ENCODE results near the gene EIF4E1B. TPM values are rescaled to one million over a fixed set of nuclear protein-coding genes. Genes with fewer than 3 reads are reported as not detected.

Gene EIF4E1B
- total and polyA plus RNA-seq, 2 donors (not counting 1 experiment from before 2014, with no cell fraction given), result not detected

DNA sequence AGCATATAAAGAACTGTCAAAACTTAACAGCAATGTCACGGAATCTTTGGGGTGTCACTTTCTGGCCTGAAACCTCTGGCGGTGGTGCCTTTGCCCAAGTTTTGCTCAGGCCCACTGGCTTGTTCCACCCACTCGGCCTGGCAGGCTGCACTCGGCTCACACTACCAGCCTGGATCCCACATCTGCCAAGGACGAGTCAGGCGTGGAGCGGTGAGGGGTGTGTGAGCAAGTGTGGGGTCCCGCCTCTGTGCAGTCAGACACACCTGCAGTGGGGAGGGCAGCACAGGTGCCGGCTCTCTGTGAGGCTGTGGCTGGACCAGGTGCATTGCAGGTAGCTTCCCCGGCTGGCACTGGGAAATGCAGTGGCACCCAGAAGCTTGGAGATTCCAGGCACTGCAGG is 56.8 kb downstream of the EIF4E1B start:
- Mint-ChIP-seq H3K9me3 (ENCODE audit: insufficient read depth) (peaks cover 7% of the 10 kb centered on the region), H3K27ac (no peak overlapping the region), H3K4me1 (no peaks in the 10 kb centered on the region), H3K4me3 (no peak overlapping the region), H3K27me3 (peaks cover 58% of the 10 kb centered on the region)
- ChIA-PET CTCF (interaction anchor here (0.6 to 1.0 kb wide), 2 partner anchors 26 to 785 kb away, joined by 3 read pairs; no protein-coding TSS in a partner anchor), POLR2A (no interaction called here)
- 94% methylated on average over 7 of the region's 10 CpGs for WGBS (ENCODE audit: insufficient coverage)
- Histone ChIP-seq H3K4me1 (ENCODE audit: control insufficient read depth in 2 of 2, insufficient read depth in 2 of 2, low read length in 2 of 2) (no peaks in the 10 kb centered on the region), H3K4me2 (replicated peaks; ENCODE audit: low read depth, low read length, poor library complexity, severe bottlenecking) (no peak overlapping the region), H3K27me3 (replicated peaks in 1 of 4; ENCODE audit: control extremely low read depth in 1 of 4, control insufficient read depth in 3 of 4, insufficient read depth in 4 of 4, low read length in 3 of 4) (peaks cover 0 to 39% (median 10%) of the 10 kb centered on the region in 4 experiments), H2AFZ (ENCODE audit: insufficient read depth, low read depth, low read length, poor library complexity, severe bottlenecking) (no peak overlapping the region), H3K27ac (ENCODE audit: low read length in 2 of 2) (no peak overlapping the region), H4K20me1 (ENCODE audit: control insufficient read depth, insufficient read depth, low read length, poor library complexity, severe bottlenecking) (no peaks in the 10 kb centered on the region), H3K79me2 (ENCODE audit: control insufficient read depth, insufficient read depth, low read length) (no peaks in the 10 kb centered on the region), H3K9me3 (ENCODE audit: control extremely low read depth in 1 of 3, control insufficient read depth in 2 of 3, insufficient read depth in 1 of 3, low read length in 2 of 3) (peaks cover 0 to 40% (median 8%) of the 10 kb centered on the region in 3 donors), H3K4me3 (ENCODE audit: control extremely low read depth in 1 of 5, extremely low read depth in 1 of 5, insufficient read depth in 1 of 5, low read depth in 2 of 5, low read length in 4 of 5) (no peak overlapping the region), H3K36me3 (replicated peaks in 1 of 2; ENCODE audit: control extremely low read depth in 1 of 2, control insufficient read depth in 1 of 2, extremely low read depth in 1 of 2, insufficient read depth in 2 of 2, low read length in 1 of 2) (no peaks in the 10 kb centered on the region), H3K9ac (ENCODE audit: low read length) (no peak overlapping the region)
- no peak for TF ChIP-seq EZH2 (IDR thresholded peaks at IDR 0.05; ENCODE audit: borderline replicate concordance, insufficient read depth, low read depth, low read length, poor library complexity, severe bottlenecking)
- TF ChIP-seq, protein P1, sequence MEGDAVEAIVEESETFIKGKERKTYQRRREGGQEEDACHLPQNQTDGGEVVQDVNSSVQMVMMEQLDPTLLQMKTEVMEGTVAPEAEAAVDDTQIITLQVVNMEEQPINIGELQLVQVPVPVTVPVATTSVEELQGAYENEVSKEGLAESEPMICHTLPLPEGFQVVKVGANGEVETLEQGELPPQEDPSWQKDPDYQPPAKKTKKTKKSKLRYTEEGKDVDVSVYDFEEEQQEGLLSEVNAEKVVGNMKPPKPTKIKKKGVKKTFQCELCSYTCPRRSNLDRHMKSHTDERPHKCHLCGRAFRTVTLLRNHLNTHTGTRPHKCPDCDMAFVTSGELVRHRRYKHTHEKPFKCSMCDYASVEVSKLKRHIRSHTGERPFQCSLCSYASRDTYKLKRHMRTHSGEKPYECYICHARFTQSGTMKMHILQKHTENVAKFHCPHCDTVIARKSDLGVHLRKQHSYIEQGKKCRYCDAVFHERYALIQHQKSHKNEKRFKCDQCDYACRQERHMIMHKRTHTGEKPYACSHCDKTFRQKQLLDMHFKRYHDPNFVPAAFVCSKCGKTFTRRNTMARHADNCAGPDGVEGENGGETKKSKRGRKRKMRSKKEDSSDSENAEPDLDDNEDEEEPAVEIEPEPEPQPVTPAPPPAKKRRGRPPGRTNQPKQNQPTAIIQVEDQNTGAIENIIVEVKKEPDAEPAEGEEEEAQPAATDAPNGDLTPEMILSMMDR (IDR thresholded peaks at IDR 0.05), result no peak
- intact Hi-C loops (cut with micrococcal nuclease), result no loop called here
- no peak for DNase-seq
- no peak for ATAC-seq (ENCODE audit: low read depth)

- H3K4me3 ChIP-seq (ENCODE audit: control extremely low read depth in 1 of 5, extremely low read depth in 1 of 5, insufficient read depth in 1 of 5, low read depth in 2 of 5, low read length in 4 of 5), result no peak overlapping the region
- TF ChIP-seq EZH2 (IDR thresholded peaks at IDR 0.05; ENCODE audit: borderline replicate concordance, insufficient read depth, low read depth, low read length, poor library complexity, severe bottlenecking), result no peak
- TF ChIP-seq, protein P1 (IDR thresholded peaks at IDR 0.05), result no peak
- no peaks in the 10 kb centered on the region for H3K79me2 ChIP-seq (ENCODE audit: control insufficient read depth, insufficient read depth, low read length)
- Mint-ChIP-seq H3K27ac (no peak overlapping the region), H3K27me3 (peaks cover 57% of the 10 kb centered on the region), H3K4me3 (no peak overlapping the region), H3K9me3 (ENCODE audit: insufficient read depth) (peaks cover 7% of the 10 kb centered on the region), H3K4me1 (no peaks in the 10 kb centered on the region)
- no peak overlapping the region for H2AFZ ChIP-seq (ENCODE audit: insufficient read depth, low read depth, low read length, poor library complexity, severe bottlenecking)
- H3K9ac ChIP-seq (ENCODE audit: low read length), result no peak overlapping the region
- no peak overlapping the region for H3K4me2 ChIP-seq (replicated peaks; ENCODE audit: low read depth, low read length, poor library complexity, severe bottlenecking)
- H3K4me1 ChIP-seq (ENCODE audit: control insufficient read depth in 2 of 2, insufficient read depth in 2 of 2, low read length in 2 of 2), result no peaks in the 10 kb centered on the region
- ATAC-seq (ENCODE audit: low read depth), result no peak
- H3K36me3 ChIP-seq (replicated peaks in 1 of 2; ENCODE audit: control extremely low read depth in 1 of 2, control insufficient read depth in 1 of 2, extremely low read depth in 1 of 2, insufficient read depth in 2 of 2, low read length in 1 of 2), result no peaks in the 10 kb centered on the region
- no peaks in the 10 kb centered on the region for H4K20me1 ChIP-seq (ENCODE audit: control insufficient read depth, insufficient read depth, low read length, poor library complexity, severe bottlenecking)
- DNase-seq, result no peak
- CTCF ChIA-PET, result interaction anchor here (1.0 kb wide), 1 partner anchor 27 kb away, joined by 3 read pairs; no protein-coding TSS in a partner anchor
- peaks cover 0 to 41% (median 8%) of the 10 kb centered on the region in 4 experiments for H3K27me3 ChIP-seq (replicated peaks in 1 of 4; ENCODE audit: control extremely low read depth in 1 of 4, control insufficient read depth in 3 of 4, insufficient read depth in 4 of 4, low read length in 3 of 4)
- POLR2A ChIA-PET, result no interaction called here
- H3K27ac ChIP-seq (ENCODE audit: low read length in 2 of 2), result no peak overlapping the region
- 92% methylated on average over 5 of the region's 5 CpGs for WGBS (ENCODE audit: insufficient coverage)
- peaks cover 0 to 40% (median 8%) of the 10 kb centered on the region in 3 donors for H3K9me3 ChIP-seq (ENCODE audit: control extremely low read depth in 1 of 3, control insufficient read depth in 2 of 3, insufficient read depth in 1 of 3, low read length in 2 of 3)
- intact Hi-C loops (cut with micrococcal nuclease), result no loop called here
Measured at GRCh38 chr5:176687881-176688280, 57.4 kb downstream of the EIF4E1B start.
